H1 (cell line): ENCODE measurements around the gene DMXL1. TPM values are rescaled to one million over a fixed set of nuclear protein-coding genes. Genes with fewer than 3 reads are reported as not detected.

Experiments
- ASH2L ChIP-seq: fragments of 200-600, 300-600 bp; sonication (generic); IDR thresholded peaks from one replicate; pipeline ENCODE4 v1.7.1; 2017; ENCODE audit warnings: low read length
- BRCA1 ChIP-seq: IDR thresholded peaks from 2 replicates; pipeline ENCODE4 v1.6.1; 2012; ENCODE audit warnings: low read depth, low read length, improper control_type of control experiment
- RAD21 ChIP-seq, 2 experiments: IDR thresholded peaks in 1 of 2; conservative IDR thresholded peaks in 1 of 2; 2 replicates each; pipeline ENCODE4 v1.6.1; 2011; ENCODE audit warnings: low read depth in 2 of 2, low read length in 2 of 2, improper control_type of control experiment in 1 of 2, inconsistent platforms in 1 of 2, mild to moderate bottlenecking in 1 of 2, moderate library complexity in 1 of 2
- RBBP5 ChIP-seq: IDR thresholded peaks from 2 replicates; pipeline ENCODE4 v1.7.1; 2012; ENCODE audit warnings: low read depth, mild to moderate bottlenecking, inconsistent platforms, low read length, moderate library complexity, borderline replicate concordance
- SP2 ChIP-seq: IDR thresholded peaks from 2 replicates; pipeline ENCODE4 v1.6.1; 2012; ENCODE audit warnings: mild to moderate bottlenecking, low read length, inconsistent platforms
- polyA plus RNA-seq, 7 experiments: library from polyadenylated mRNA; depleted of rRNA in 3 of 7; stranded (reverse) in 5 of 7; unstranded in 2 of 7; fragments of >200 nt in 5 of 7; fragments of 200-250 nt in 2 of 7; gene quantifications; 1 replicate in 5 of 7; 2 replicates in 1 of 7; 4 replicates in 1 of 7; pipeline versions ENCODE4 v1.2.1 to v1.2.3, GENCODE V29; 2011 to 2013; ENCODE audit warnings: missing spikeins in 2 of 7, mixed read lengths in 2 of 7
- total RNA-seq: library from RNA; stranded (reverse); fragmentation: NEBNext Ultra II Directional; extraction: Animal tissue kit (Norgen Biotek cat#: 25700); gene quantifications from 2 replicates; pipeline ENCODE4 v1.2.1, GENCODE V29; 2021

The DMXL1 gene
- total and polyA plus RNA-seq, 2 of the 8 experiments (the other 6 are each of a cell fraction or from before 2014, with no cell fraction given), result 10.1 to 43.9 TPM

DNA sequence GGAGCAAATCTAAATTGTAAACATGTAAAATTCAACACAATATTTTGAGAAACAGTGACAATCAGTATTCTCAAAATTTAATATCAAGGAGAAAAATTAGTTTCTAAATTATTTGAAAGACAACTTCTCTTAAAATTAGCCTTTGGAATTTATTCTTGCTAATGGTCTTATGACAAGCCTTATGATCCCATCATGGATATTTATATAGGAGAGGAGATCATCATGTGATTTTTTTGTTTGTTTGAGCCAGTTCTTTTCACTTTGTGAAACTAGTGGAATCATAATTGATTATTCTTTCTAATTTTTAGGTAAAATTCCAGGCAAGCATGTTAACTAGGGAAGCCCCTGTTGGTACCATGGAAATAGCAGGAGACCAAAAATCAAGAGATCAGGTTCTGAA, 24.7 kb downstream of the DMXL1 start (continued):
- TF ChIP-seq ASH2L (no peak), RAD21 (IDR thresholded peaks at IDR 0.05 in 1 of 2, conservative IDR thresholded peaks at IDR 0.05 in 1 of 2; ENCODE audit: low read depth in 2 of 2, low read length in 2 of 2) (no peak), BRCA1 (no peak), SP2 (no peak), RBBP5 (no peak)
